ENCODE measurements around the gene TRIM66.

GRCh38 chr11:8731647-8732323 is 49.3 kb upstream of the TRIM66 start:
- TF ChIP-seq CTCF (IDR thresholded peaks at IDR 0.05; ENCODE audit: insufficient read depth, low read depth, low read length) (no peak), EZH2 (IDR thresholded peaks at IDR 0.05; ENCODE audit: insufficient read depth, low read length) (no peak)

All from astrocyte (in vitro differentiated cells and primary cell).